Renal pelvis (tissue), 4 donors: ENCODE results near the gene TBATA. TPM values are rescaled to one million over a fixed set of nuclear protein-coding genes. Genes with fewer than 3 reads are reported as not detected.

Source experiments
- DNase-seq: peaks from one replicate; pipeline ENCODE4 v3.0.0-alpha.2; 2013
- polyA plus RNA-seq, 3 donors: library from polyadenylated mRNA; unstranded; fragments of 120-200 nt; gene quantifications; one replicate each; pipeline ENCODE4 v1.2.1, GENCODE V29; 2013; ENCODE audit not compliant: insufficient read length in 3 of 3

TBATA gene
- polyA plus RNA-seq, 3 donors: 0.20 TPM; not detected in 2

DNA sequence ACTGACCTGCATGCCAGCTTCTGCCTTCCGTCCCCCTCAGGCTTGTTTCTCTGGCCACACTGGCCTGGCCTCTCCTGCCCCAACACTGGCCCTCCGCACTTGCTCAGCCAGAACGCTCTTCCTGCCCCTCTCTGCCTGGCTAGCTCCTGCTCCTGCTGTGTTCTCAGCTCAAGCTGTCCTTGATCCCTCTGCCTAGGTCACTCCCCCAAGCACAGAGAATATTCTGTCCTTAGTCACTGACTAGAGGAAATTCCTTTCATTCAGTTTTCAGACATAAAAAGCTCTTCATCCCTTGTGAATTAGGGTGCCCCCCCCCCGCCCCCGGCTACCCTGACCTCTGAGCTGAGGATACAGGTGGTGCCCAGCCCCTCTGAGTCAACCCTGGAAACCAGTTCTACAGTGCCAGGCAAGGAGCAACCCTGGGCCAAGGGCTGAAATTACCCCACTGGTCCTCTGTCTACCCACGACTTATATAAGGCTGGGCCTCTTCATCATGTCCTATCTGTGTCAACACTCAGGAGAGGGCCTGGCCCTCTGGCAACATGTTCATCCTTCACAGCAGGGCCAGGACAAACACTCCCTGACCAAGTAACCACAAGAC is 23.9 kb upstream of the TBATA start:
- no peak for DNase-seq

GRCh38 chr10:70807556-70807955 is 22.4 kb upstream of the TBATA start:
- no peak for DNase-seq

DNA sequence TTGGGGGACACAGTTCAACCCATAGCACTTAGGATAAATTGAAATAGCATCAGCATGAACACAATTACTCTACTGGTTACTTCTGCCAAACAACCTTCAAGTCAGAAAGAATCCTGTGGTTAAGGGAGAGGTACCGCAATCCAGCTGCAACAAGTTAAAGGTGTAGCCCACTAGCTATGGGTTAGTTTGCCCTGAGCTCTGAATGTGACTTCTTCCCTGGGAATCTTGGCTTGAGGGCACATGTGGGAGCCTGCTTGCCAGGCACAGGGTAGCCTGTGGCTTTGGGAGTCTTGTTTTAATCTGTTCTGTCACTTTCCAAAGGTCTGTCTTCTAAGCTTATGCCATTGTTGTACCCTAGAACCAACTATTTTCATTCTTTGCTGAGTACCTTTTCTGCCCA is 21.7 kb upstream of the TBATA start:
- DNase-seq: no peak

GRCh38 chr10:70805619-70806215 is 20.5 kb upstream of the TBATA start:
- DNase-seq: no peak

GRCh38 chr10:70804421-70804808 is 19.2 kb upstream of the TBATA start:
- no peak for DNase-seq

GRCh38 chr10:70803775-70804420 is 18.7 kb upstream of the TBATA start:
- no peak for DNase-seq

- no peak for DNase-seq
Measured at GRCh38 chr10:70801854-70802253, 16.7 kb upstream of the TBATA start.

GRCh38 chr10:70799124-70799523 is 13.9 kb upstream of the TBATA start:
- no peak for DNase-seq

DNA sequence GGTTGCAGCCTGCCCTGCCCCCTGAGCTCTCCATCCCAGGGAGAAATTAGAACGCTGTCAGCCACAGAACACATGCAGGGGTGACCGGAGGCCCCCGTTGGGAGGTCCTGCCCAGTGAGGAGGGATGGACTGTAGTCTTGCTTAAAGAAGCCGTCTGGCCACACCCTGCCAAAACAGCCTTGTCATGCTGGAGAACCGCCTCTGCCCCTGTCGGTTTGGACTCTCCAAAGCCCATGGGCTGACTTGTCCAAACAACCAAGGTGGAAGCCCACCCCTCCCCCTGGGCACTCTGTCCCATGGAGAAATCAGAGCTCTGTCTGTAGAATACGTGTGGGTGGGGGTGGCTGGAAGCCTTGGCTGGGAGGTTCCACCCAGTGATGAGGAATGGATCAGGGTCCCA is 12.7 kb upstream of the TBATA start:
- DNase-seq: no peak

DNA sequence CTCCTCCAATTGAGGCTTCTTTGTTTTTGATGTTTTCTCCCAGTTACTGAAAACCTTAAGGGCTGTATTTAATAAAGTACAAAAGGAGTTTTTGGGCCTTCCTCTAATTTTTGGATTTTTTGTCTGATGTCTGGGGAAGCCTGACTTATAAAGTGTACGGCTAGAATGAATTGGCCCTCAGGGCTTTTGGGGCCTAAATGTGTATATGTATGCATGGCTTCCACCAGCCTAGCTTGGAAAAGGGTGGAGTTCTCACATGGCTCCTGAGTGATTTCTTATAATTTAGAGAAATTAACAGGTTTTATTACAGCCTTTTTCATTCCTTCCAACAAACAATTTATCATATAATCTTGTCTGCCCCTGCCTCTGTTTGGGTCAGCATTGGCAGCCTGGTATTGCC is 10.4 kb upstream of the TBATA start:
- no peak for DNase-seq

GRCh38 chr10:70791386-70792039 is 6.3 kb upstream of the TBATA start:
- no peak for DNase-seq

- no peak for DNase-seq
Measured at GRCh38 chr10:70786799-70787415, 1.7 kb upstream of the TBATA start.

DNA sequence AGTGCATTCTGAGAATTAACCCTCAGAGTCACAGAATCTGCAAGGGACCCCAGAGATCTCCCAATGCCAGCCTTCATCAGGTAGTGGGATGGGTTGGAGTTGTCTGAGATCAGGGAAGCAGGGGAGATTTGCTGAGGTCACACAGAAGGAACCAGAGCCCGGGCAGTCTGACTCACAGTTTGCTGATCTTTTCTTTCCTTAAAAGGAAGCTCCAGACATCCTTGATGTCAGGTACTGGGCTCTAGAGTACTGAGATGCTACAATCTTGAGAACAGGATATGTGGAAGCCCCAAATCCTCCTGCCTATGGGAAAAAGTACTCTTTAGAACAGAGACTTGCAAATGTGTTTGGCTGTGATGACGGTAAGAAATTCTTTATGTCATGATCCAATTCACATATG is 706 bp downstream of the TBATA start:
- no peak for DNase-seq

DNA sequence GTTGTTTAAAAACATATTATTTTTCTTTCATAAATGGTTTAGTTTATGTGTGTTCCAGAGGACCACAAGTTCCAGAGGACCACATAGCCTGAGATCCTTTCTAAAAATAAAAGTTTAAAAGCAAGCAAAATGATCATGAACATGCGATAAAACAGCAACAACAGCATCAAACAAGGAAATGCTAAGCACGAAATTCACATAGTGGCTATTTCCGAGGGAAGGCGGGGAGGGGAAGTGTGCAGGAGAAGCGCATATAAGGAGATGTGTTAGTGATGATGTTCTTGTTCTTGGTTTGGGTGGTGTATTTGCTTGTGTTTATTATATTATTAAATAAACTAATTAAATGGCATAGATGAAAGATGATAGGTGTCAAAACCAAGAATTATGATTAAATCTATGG is 1.2 kb downstream of the TBATA start:
- no peak for DNase-seq

GRCh38 chr10:70782746-70783680 is 2.2 kb downstream of the TBATA start:
- no peak for DNase-seq

GRCh38 chr10:70782086-70782745 is 3.0 kb downstream of the TBATA start:
- DNase-seq: no peak

DNA sequence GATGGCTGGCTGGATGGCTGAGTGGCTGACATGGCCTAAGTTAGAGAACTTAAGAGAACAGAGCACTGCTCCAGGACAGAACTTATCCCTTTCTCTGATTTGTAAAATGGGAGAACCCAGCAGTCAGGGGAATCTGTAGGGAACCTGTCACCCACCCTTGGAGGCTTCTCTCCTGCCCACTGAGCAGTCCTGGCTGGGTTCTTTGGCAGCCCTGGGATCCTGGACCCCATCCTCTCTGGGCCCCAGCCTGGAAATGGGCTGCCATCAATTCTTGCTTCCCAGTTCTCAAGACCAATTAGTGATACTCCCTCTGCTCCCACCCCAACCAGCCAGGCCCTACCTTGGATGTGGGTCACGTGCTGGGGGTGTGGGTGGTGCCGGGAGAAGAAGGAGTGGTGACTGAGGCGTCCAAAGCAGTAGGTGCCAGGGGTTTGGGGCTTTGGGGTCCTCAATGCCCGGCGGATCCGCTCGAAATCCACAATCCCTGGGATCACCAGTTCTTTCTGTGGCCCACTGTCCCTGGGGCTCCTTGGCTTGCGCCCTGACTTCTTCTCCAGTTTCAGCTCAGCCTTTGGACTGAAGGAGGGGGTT is 3.6 kb downstream of the TBATA start:
- DNase-seq: no peak

- no peak for DNase-seq
Measured at GRCh38 chr10:70780772-70781171, 4.4 kb downstream of the TBATA start.

DNA sequence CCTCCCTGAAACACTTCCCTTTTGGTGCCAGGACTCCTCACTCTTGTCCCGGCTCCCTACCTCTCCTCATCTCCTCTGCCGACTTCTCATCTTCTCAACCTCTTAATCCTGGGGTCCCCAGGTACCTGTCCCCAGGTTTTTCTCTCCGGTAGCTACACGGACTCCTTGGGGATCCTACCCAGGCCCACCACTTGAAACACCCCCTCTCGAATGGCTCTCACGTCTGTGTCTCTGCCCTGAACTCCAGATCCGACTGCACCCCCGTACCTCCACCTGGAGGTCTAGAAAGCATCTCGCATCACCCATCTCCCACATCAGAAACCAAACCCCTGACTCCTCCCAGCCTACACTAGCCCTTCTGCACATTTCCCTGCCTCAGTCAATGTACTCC is 4.8 kb downstream of the TBATA start:
- no peak for DNase-seq

- no peak for DNase-seq
Measured at GRCh38 chr10:70779511-70780369, 5.4 kb downstream of the TBATA start.
